ENCODE measurements around the gene PFDN1.

DNA sequence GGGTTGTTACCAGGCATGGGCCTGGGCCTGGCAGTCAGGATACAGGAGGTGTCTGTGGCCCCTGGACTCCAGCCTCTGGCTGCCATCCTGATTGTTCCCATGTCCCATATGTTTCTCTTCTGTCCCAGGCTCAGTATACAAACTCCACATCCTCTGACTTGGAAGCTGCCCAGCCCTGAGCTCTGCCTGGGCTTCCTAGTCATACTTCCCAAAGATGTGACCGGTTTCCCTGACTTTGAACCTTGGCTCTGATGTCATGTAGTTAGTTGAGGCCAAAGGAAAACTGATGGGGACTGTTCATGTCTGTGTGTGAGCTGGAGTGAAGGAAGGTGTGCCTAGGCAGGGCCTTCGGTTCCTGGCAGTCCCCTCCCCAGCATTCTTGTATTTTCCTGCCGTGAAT lies 77.5 kb downstream of the PFDN1 start:
- TF ChIP-seq, protein P1, sequence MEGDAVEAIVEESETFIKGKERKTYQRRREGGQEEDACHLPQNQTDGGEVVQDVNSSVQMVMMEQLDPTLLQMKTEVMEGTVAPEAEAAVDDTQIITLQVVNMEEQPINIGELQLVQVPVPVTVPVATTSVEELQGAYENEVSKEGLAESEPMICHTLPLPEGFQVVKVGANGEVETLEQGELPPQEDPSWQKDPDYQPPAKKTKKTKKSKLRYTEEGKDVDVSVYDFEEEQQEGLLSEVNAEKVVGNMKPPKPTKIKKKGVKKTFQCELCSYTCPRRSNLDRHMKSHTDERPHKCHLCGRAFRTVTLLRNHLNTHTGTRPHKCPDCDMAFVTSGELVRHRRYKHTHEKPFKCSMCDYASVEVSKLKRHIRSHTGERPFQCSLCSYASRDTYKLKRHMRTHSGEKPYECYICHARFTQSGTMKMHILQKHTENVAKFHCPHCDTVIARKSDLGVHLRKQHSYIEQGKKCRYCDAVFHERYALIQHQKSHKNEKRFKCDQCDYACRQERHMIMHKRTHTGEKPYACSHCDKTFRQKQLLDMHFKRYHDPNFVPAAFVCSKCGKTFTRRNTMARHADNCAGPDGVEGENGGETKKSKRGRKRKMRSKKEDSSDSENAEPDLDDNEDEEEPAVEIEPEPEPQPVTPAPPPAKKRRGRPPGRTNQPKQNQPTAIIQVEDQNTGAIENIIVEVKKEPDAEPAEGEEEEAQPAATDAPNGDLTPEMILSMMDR (IDR thresholded peaks at IDR 0.05) = no peak
- TF ChIP-seq POLR2A (IDR thresholded peaks at IDR 0.05) = no peak
